Measurements from ENCODE around the gene KLHL1. TPM values are rescaled to one million over a fixed set of nuclear protein-coding genes. Genes with fewer than 3 reads are reported as not detected.
A peak's percentile ranks its signal among the peaks of the same experiment; 100 is the strongest.

KLHL1 gene
- polyA plus RNA-seq, 1 of the 3 experiments (the other 2 are of a cell fraction): not detected

- H3K9me2 ChIP-seq: no peaks in the 10 kb centered on the region
- peak; percentile 63 for TF ChIP-seq CTCF (IDR thresholded peaks at IDR 0.05)
- TF ChIP-seq RAD21 (IDR thresholded peaks at IDR 0.05; ENCODE audit: low read length): peak; percentile 57
- TF ChIP-seq GABPA (IDR thresholded peaks at IDR 0.05; ENCODE audit: low read depth): no peak
- TF ChIP-seq SMC3 (IDR thresholded peaks at IDR 0.05; ENCODE audit: low read depth, low read length): peak; percentile 33
- no peak for TF ChIP-seq CHD2 (IDR thresholded peaks at IDR 0.05; ENCODE audit: low read length, partially characterized antibody)
- 12% methylated on average over 1 of the region's 1 CpG for WGBS (ENCODE audit: low lambda C conversion rate)
- no peaks in the 10 kb centered on the region for H3K4me1 ChIP-seq (ENCODE audit: control insufficient read depth in 1 of 2, insufficient read depth in 2 of 2, low read depth in 1 of 2, low read length in 1 of 2)
- H3K9me3 ChIP-seq: no peaks in the 10 kb centered on the region
- H3K27me3 ChIP-seq (ENCODE audit: insufficient read depth): no peaks in the 10 kb centered on the region
- peak; percentile 8 for DNase-seq
- H3K4me2 ChIP-seq: no peak overlapping the region
- no peak overlapping the region for H2AFZ ChIP-seq (ENCODE audit: low read depth)
- no peaks in the 10 kb centered on the region for H3F3A ChIP-seq (replicated peaks; ENCODE audit: insufficient read depth)
- CTCF ChIA-PET: interaction anchor here (0.6 to 4.3 kb wide), 24 partner anchors 10 to 549 kb away, joined by 3 to 41 read pairs (median 3); partner anchors contain the start of genes ATXN8OS and KLHL1
- no peaks in the 10 kb centered on the region for H3K79me2 ChIP-seq (ENCODE audit: insufficient read depth)
- H4K20me1 ChIP-seq (ENCODE audit: insufficient read depth): no peaks in the 10 kb centered on the region
- no peak overlapping the region for H3K4me3 ChIP-seq (ENCODE audit: low read depth in 2 of 2, low read length in 1 of 2)
- no peaks in the 10 kb centered on the region for H3K36me3 ChIP-seq (replicated peaks in 1 of 2; ENCODE audit: control insufficient read depth in 1 of 2, insufficient read depth in 2 of 2, low read length in 1 of 2)
- no peak overlapping the region for H3K27ac ChIP-seq (ENCODE audit: low read depth in 2 of 2, low read length in 1 of 2)
- no peak overlapping the region for H3K9ac ChIP-seq
- POLR2A ChIA-PET: no interaction called here
Measured at GRCh38 chr13:70098669-70099068, 9.6 kb downstream of the KLHL1 start.

DNA sequence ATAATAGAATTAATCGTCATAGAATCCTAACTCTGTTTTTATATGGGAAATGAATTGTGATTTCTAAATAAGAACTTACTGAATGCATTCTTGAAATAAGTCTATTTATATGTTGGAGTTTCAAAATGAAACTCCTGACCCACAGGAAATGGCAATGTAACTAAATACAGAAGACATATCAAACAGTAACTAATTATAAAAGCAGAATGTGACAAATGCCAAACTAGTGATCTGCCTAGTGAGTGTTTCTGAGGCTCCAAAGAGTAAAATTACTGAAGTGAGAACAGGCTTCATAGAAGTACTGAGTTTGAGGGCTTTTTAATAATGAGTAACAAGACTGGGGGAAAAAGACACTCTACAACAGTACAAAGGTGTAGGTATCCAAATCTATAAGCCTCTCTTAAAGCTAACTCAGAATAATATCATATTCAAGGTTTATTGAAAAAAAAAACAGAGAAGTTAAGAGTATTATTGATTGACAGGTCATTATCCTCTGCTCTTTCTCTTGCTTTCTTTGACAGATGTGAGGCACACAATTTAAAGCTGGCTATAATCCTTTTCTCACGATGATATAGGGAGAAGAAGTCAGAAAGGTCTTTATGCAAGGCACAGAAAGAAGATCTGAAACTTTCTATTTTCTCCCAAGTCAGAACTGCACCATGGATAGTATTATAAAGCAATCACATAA is 18.1 kb downstream of the KLHL1 start:
- no peak overlapping the region for H3K27ac ChIP-seq (ENCODE audit: low read depth in 2 of 2, low read length in 1 of 2)
- no peaks in the 10 kb centered on the region for H3F3A ChIP-seq (replicated peaks; ENCODE audit: insufficient read depth)
- TF ChIP-seq IRF3 (IDR thresholded peaks at IDR 0.05; ENCODE audit: low read depth, low read length): no peak
- 38% methylated on average over 2 of the region's 2 CpGs for WGBS (ENCODE audit: low lambda C conversion rate)
- CTCF ChIA-PET: interaction anchor here (1.2 to 5.1 kb wide), 2 partner anchors 9 to 221 kb away, joined by 3 to 26 read pairs; no protein-coding TSS in a partner anchor
- no peaks in the 10 kb centered on the region for H3K9me2 ChIP-seq
- H4K20me1 ChIP-seq (ENCODE audit: insufficient read depth): no peaks in the 10 kb centered on the region
- no peaks in the 10 kb centered on the region for H3K27me3 ChIP-seq (ENCODE audit: insufficient read depth)
- DNase-seq: no peak
- H3K9ac ChIP-seq: no peak overlapping the region
- no peak overlapping the region for H3K4me3 ChIP-seq (ENCODE audit: low read depth in 2 of 2, low read length in 1 of 2)
- no peaks in the 10 kb centered on the region for H3K36me3 ChIP-seq (replicated peaks in 1 of 2; ENCODE audit: control insufficient read depth in 1 of 2, insufficient read depth in 2 of 2, low read length in 1 of 2)
- H2AFZ ChIP-seq (ENCODE audit: low read depth): no peak overlapping the region
- no peaks in the 10 kb centered on the region for H3K9me3 ChIP-seq
- H3K4me2 ChIP-seq: no peak overlapping the region
- POLR2A ChIA-PET: no interaction called here
- H3K4me1 ChIP-seq (ENCODE audit: control insufficient read depth in 1 of 2, insufficient read depth in 2 of 2, low read depth in 1 of 2, low read length in 1 of 2): no peaks in the 10 kb centered on the region
- no peaks in the 10 kb centered on the region for H3K79me2 ChIP-seq (ENCODE audit: insufficient read depth)

- H3K27me3 ChIP-seq (ENCODE audit: insufficient read depth): no peaks in the 10 kb centered on the region
- no peaks in the 10 kb centered on the region for H3K9me2 ChIP-seq
- H2AFZ ChIP-seq (ENCODE audit: low read depth): no peak overlapping the region
- H3K4me1 ChIP-seq (ENCODE audit: control insufficient read depth in 1 of 2, insufficient read depth in 2 of 2, low read depth in 1 of 2, low read length in 1 of 2): no peaks in the 10 kb centered on the region
- no peak overlapping the region for H3K4me2 ChIP-seq
- TF ChIP-seq MEF2A (IDR thresholded peaks at IDR 0.05; ENCODE audit: borderline replicate concordance, low read depth) (no peak), RFX5 (IDR thresholded peaks at IDR 0.05; ENCODE audit: low read length) (no peak)
- TF ChIP-seq, protein P1, sequence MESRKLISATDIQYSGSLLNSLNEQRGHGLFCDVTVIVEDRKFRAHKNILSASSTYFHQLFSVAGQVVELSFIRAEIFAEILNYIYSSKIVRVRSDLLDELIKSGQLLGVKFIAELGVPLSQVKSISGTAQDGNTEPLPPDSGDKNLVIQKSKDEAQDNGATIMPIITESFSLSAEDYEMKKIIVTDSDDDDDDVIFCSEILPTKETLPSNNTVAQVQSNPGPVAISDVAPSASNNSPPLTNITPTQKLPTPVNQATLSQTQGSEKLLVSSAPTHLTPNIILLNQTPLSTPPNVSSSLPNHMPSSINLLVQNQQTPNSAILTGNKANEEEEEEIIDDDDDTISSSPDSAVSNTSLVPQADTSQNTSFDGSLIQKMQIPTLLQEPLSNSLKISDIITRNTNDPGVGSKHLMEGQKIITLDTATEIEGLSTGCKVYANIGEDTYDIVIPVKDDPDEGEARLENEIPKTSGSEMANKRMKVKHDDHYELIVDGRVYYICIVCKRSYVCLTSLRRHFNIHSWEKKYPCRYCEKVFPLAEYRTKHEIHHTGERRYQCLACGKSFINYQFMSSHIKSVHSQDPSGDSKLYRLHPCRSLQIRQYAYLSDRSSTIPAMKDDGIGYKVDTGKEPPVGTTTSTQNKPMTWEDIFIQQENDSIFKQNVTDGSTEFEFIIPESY (IDR thresholded peaks at IDR 0.05; ENCODE audit: borderline replicate concordance, low read depth): no peak
- TF ChIP-seq, protein P2, sequence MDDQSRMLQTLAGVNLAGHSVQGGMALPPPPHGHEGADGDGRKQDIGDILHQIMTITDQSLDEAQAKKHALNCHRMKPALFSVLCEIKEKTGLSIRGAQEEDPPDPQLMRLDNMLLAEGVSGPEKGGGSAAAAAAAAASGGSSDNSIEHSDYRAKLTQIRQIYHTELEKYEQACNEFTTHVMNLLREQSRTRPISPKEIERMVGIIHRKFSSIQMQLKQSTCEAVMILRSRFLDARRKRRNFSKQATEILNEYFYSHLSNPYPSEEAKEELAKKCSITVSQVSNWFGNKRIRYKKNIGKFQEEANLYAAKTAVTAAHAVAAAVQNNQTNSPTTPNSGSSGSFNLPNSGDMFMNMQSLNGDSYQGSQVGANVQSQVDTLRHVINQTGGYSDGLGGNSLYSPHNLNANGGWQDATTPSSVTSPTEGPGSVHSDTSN (IDR thresholded peaks at IDR 0.05): no peak
- H3K9me3 ChIP-seq: no peaks in the 10 kb centered on the region
- H3K27ac ChIP-seq (ENCODE audit: low read depth in 2 of 2, low read length in 1 of 2): no peak overlapping the region
- no peaks in the 10 kb centered on the region for H4K20me1 ChIP-seq (ENCODE audit: insufficient read depth)
- ChIA-PET CTCF (interaction anchor here (5.1 kb wide), 1 partner anchor 10 kb away, joined by 26 read pairs; no protein-coding TSS in a partner anchor), POLR2A (no interaction called here)
- 53% methylated on average over 2 of the region's 2 CpGs for WGBS (ENCODE audit: low lambda C conversion rate)
- H3F3A ChIP-seq (replicated peaks; ENCODE audit: insufficient read depth): no peaks in the 10 kb centered on the region
- H3K79me2 ChIP-seq (ENCODE audit: insufficient read depth): no peaks in the 10 kb centered on the region
- no peak overlapping the region for H3K9ac ChIP-seq
- no peak overlapping the region for H3K4me3 ChIP-seq (ENCODE audit: low read depth in 2 of 2, low read length in 1 of 2)
- no peaks in the 10 kb centered on the region for H3K36me3 ChIP-seq (replicated peaks in 1 of 2; ENCODE audit: control insufficient read depth in 1 of 2, insufficient read depth in 2 of 2, low read length in 1 of 2)
- no peak for DNase-seq
Measured at GRCh38 chr13:70088926-70089325, 19.3 kb downstream of the KLHL1 start.
